ENCODE results near the gene ATP13A3. TPM values are rescaled to one million over a fixed set of nuclear protein-coding genes. Genes with fewer than 3 reads are reported as not detected.

Gene ATP13A3
- total and polyA plus RNA-seq, 2 donors (not counting 1 experiment from before 2014, with no cell fraction given), result 6.1 to 61.1 TPM

GRCh38 chr3:194399874-194400411, 86.9 kb downstream of the ATP13A3 start:
- Histone ChIP-seq H3K27ac (ENCODE audit: low read length in 2 of 2) (no peak overlapping the region), H3K4me2 (replicated peaks; ENCODE audit: low read depth, low read length, poor library complexity, severe bottlenecking) (no peak overlapping the region), H3K4me1 (ENCODE audit: control insufficient read depth in 2 of 2, insufficient read depth in 2 of 2, low read length in 2 of 2) (peaks cover 27 to 32% of the 10 kb centered on the region in 2 donors), H3K9me3 (ENCODE audit: control extremely low read depth in 1 of 3, control insufficient read depth in 2 of 3, insufficient read depth in 1 of 3, low read length in 2 of 3) (no peaks in the 10 kb centered on the region), H4K20me1 (ENCODE audit: control insufficient read depth, insufficient read depth, low read length, poor library complexity, severe bottlenecking) (no peaks in the 10 kb centered on the region), H3K79me2 (ENCODE audit: control insufficient read depth, insufficient read depth, low read length) (no peaks in the 10 kb centered on the region), H3K36me3 (replicated peaks in 1 of 2; ENCODE audit: control extremely low read depth in 1 of 2, control insufficient read depth in 1 of 2, extremely low read depth in 1 of 2, insufficient read depth in 2 of 2, low read length in 1 of 2) (no peaks in the 10 kb centered on the region), H2AFZ (ENCODE audit: insufficient read depth, low read depth, low read length, poor library complexity, severe bottlenecking) (no peak overlapping the region), H3K4me3 (ENCODE audit: control extremely low read depth in 1 of 5, extremely low read depth in 1 of 5, insufficient read depth in 1 of 5, low read depth in 2 of 5, low read length in 4 of 5) (no peak overlapping the region), H3K27me3 (replicated peaks in 1 of 4; ENCODE audit: control extremely low read depth in 1 of 4, control insufficient read depth in 3 of 4, insufficient read depth in 4 of 4, low read length in 3 of 4) (peaks cover 0 to 35% (median 10%) of the 10 kb centered on the region in 4 experiments), H3K9ac (ENCODE audit: low read length) (no peak overlapping the region)
- TF ChIP-seq EZH2 (IDR thresholded peaks at IDR 0.05; ENCODE audit: borderline replicate concordance, insufficient read depth, low read depth, low read length, poor library complexity, severe bottlenecking) (no peak), CTCF (IDR thresholded peaks at IDR 0.05) (no peak)
- H3K9me3 Mint-ChIP-seq (ENCODE audit: insufficient read depth), result no peaks in the 10 kb centered on the region
- peaks cover 36% of the 10 kb centered on the region for H3K4me1 Mint-ChIP-seq
- CTCF ChIA-PET, result no interaction called here
- POLR2A ChIA-PET, result interaction anchor here (0.6 kb wide), 1 partner anchor 11 kb away, joined by 4 read pairs; no protein-coding TSS in a partner anchor
- ATAC-seq (ENCODE audit: low read depth) (no peak), DNase-seq (no peak)
- intact Hi-C loops (cut with micrococcal nuclease), result loop anchor here (10.0 kb wide), 2 partner anchors 1585 to 1835 kb away; no protein-coding TSS in a partner anchor
- 68% methylated on average over 9 of the region's 15 CpGs for WGBS (ENCODE audit: insufficient coverage)
- H3K4me3 Mint-ChIP-seq, result no peak overlapping the region
- peaks cover 26% of the 10 kb centered on the region for H3K27me3 Mint-ChIP-seq
- no peak overlapping the region for H3K27ac Mint-ChIP-seq

- H3K4me3 Mint-ChIP-seq, result peak within 1 kb of the TSS; percentile 87
- H3K27ac Mint-ChIP-seq, result no peak within 1 kb of the TSS
- TF ChIP-seq CTCF (IDR thresholded peaks at IDR 0.05) (no peak), EZH2 (IDR thresholded peaks at IDR 0.05; ENCODE audit: borderline replicate concordance, insufficient read depth, low read depth, low read length, poor library complexity, severe bottlenecking) (no peak)
- Histone ChIP-seq H3K4me2 (replicated peaks; ENCODE audit: low read depth, low read length, poor library complexity, severe bottlenecking) (peak within 1 kb of the TSS; percentile 85), H3K27me3 (replicated peaks in 1 of 4; ENCODE audit: control extremely low read depth in 1 of 4, control insufficient read depth in 3 of 4, insufficient read depth in 4 of 4, low read length in 3 of 4) (peaks cover 0 to 35% (median 10%) of the 10 kb centered on the region in 4 experiments), H3K27ac (ENCODE audit: low read length in 2 of 2) (no peak within 1 kb of the TSS), H3K9me3 (ENCODE audit: control extremely low read depth in 1 of 3, control insufficient read depth in 2 of 3, insufficient read depth in 1 of 3, low read length in 2 of 3) (no peaks in the 10 kb centered on the region), H3K9ac (ENCODE audit: low read length) (peak within 1 kb of the TSS; percentile 60), H2AFZ (ENCODE audit: insufficient read depth, low read depth, low read length, poor library complexity, severe bottlenecking) (peak within 1 kb of the TSS; percentile 58), H3K36me3 (replicated peaks in 1 of 2; ENCODE audit: control extremely low read depth in 1 of 2, control insufficient read depth in 1 of 2, extremely low read depth in 1 of 2, insufficient read depth in 2 of 2, low read length in 1 of 2) (no peaks in the 10 kb centered on the region), H3K79me2 (ENCODE audit: control insufficient read depth, insufficient read depth, low read length) (no peaks in the 10 kb centered on the region), H3K4me1 (ENCODE audit: control insufficient read depth in 2 of 2, insufficient read depth in 2 of 2, low read length in 2 of 2) (peaks cover 27 to 32% of the 10 kb centered on the region in 2 donors), H3K4me3 (ENCODE audit: control extremely low read depth in 1 of 5, extremely low read depth in 1 of 5, insufficient read depth in 1 of 5, low read depth in 2 of 5, low read length in 4 of 5) (peak within 1 kb of the TSS; percentile 28 to 54 (median 39)), H4K20me1 (ENCODE audit: control insufficient read depth, insufficient read depth, low read length, poor library complexity, severe bottlenecking) (no peaks in the 10 kb centered on the region)
- H3K9me3 Mint-ChIP-seq (ENCODE audit: insufficient read depth), result no peaks in the 10 kb centered on the region
- CTCF ChIA-PET, result interaction anchor here (1.2 to 2.5 kb wide), 3 partner anchors 9 to 65 kb away, joined by 4 to 8 read pairs (median 7); no protein-coding TSS in a partner anchor
- 0% methylated on average over 1 of the region's 2 CpGs for WGBS (ENCODE audit: insufficient coverage)
- no peak for DNase-seq
- POLR2A ChIA-PET, result no interaction called here
- intact Hi-C loops (cut with micrococcal nuclease), result no loop called here
- peaks cover 33% of the 10 kb centered on the region for H3K27me3 Mint-ChIP-seq
- no peak for ATAC-seq (ENCODE audit: low read depth)
- H3K4me1 Mint-ChIP-seq, result peaks cover 36% of the 10 kb centered on the region
Measured at GRCh38 chr3:194399166-194399565, 87.6 kb downstream of the ATP13A3 start, which contains the start of gene GP5. Gene GP5 (minus strand): TSS chr3:194399266. CDS start chr3:194398282, 984 bp downstream.

Data from B cell (primary cell).